Type B pancreatic cell (in vitro differentiated cells): Measurements from ENCODE around the gene DMD. TPM values are rescaled to one million over a fixed set of nuclear protein-coding genes. Genes with fewer than 3 reads are reported as not detected.

Experiments
- DNase-seq: peaks from one replicate; pipeline ENCODE4 v3.0.0; 2021; ENCODE audit warnings: mixed read lengths; ENCODE audit not compliant: unreplicated experiment; ENCODE audit errors: extremely low spot score
- H3K27ac Mint-ChIP-seq: 2 replicates; pipeline ENCODE4 v1.8.0; 2021; ENCODE audit warnings: mild to moderate bottlenecking, mixed read lengths
- H3K27me3 Mint-ChIP-seq: 2 replicates; pipeline ENCODE4 v1.8.0; 2021; ENCODE audit warnings: mixed read lengths
- H3K36me3 Mint-ChIP-seq: 2 replicates; pipeline ENCODE4 v1.8.0; 2021; ENCODE audit warnings: mixed read lengths
- H3K4me1 Mint-ChIP-seq: one replicate; pipeline ENCODE4 v1.8.0; 2021; ENCODE audit warnings: mixed read lengths; ENCODE audit not compliant: unreplicated experiment
- H3K4me3 Mint-ChIP-seq: 2 replicates; pipeline ENCODE4 v1.8.0; 2021; ENCODE audit warnings: mild to moderate bottlenecking, mixed read lengths
- H3K9me3 Mint-ChIP-seq: 2 replicates; pipeline ENCODE4 v1.8.0; 2021; ENCODE audit warnings: mixed read lengths
- CTCF ChIP-seq: fragments of 200-600 bp; sonication (generic); conservative IDR thresholded peaks from 2 replicates; pipeline ENCODE4 v1.5.0; 2021; ENCODE audit warnings: antibody characterized with exemption, mild to moderate bottlenecking
- total RNA-seq: library from RNA; stranded (reverse); gene quantifications from 2 replicates; pipeline ENCODE4 v1.2.1, GENCODE V29; 2021; ENCODE audit warnings: low replicate concordance

Gene DMD
- total RNA-seq, 1 donor from 2014 or later = 57.1 TPM

GRCh38 chrX:31542566-31542965, 1668.8 kb downstream of the DMD start:
- no peaks in the 10 kb centered on the region for H3K36me3 Mint-ChIP-seq
- TF ChIP-seq CTCF = no peak
- H3K27ac Mint-ChIP-seq = no peak overlapping the region
- no peak overlapping the region for H3K4me3 Mint-ChIP-seq
- no peak for DNase-seq
- peaks cover 12% of the 10 kb centered on the region for H3K9me3 Mint-ChIP-seq
- H3K27me3 Mint-ChIP-seq = no peaks in the 10 kb centered on the region
- H3K4me1 Mint-ChIP-seq = no peaks in the 10 kb centered on the region

- no peak overlapping the region for H3K27ac Mint-ChIP-seq
- no peaks in the 10 kb centered on the region for H3K4me1 Mint-ChIP-seq
- H3K4me3 Mint-ChIP-seq = no peak overlapping the region
- no peaks in the 10 kb centered on the region for H3K36me3 Mint-ChIP-seq
- H3K27me3 Mint-ChIP-seq = no peaks in the 10 kb centered on the region
- peaks cover 12% of the 10 kb centered on the region for H3K9me3 Mint-ChIP-seq
- no peak for DNase-seq
- TF ChIP-seq CTCF = no peak
Measured at GRCh38 chrX:31540313-31540712, 1671.0 kb downstream of the DMD start.

- Mint-ChIP-seq H3K4me3 (no peak overlapping the region), H3K27ac (no peak overlapping the region), H3K27me3 (no peaks in the 10 kb centered on the region), H3K9me3 (peaks cover 6% of the 10 kb centered on the region), H3K36me3 (no peaks in the 10 kb centered on the region), H3K4me1 (no peaks in the 10 kb centered on the region)
- no peak for TF ChIP-seq CTCF
- no peak for DNase-seq
Measured at GRCh38 chrX:31527455-31528126, 1683.8 kb downstream of the DMD start.

GRCh38 chrX:31523884-31524536, 1687.3 kb downstream of the DMD start:
- no peak overlapping the region for H3K27ac Mint-ChIP-seq
- TF ChIP-seq CTCF = no peak
- no peak for DNase-seq
- no peak overlapping the region for H3K4me3 Mint-ChIP-seq
- H3K4me1 Mint-ChIP-seq = no peaks in the 10 kb centered on the region
- no peaks in the 10 kb centered on the region for H3K36me3 Mint-ChIP-seq
- H3K27me3 Mint-ChIP-seq = no peaks in the 10 kb centered on the region
- peaks cover 6% of the 10 kb centered on the region for H3K9me3 Mint-ChIP-seq

GRCh38 chrX:31522760-31523159, 1688.6 kb downstream of the DMD start:
- H3K36me3 Mint-ChIP-seq = no peaks in the 10 kb centered on the region
- H3K27ac Mint-ChIP-seq = no peak overlapping the region
- peaks cover 5% of the 10 kb centered on the region for H3K9me3 Mint-ChIP-seq
- no peak overlapping the region for H3K4me3 Mint-ChIP-seq
- no peaks in the 10 kb centered on the region for H3K27me3 Mint-ChIP-seq
- DNase-seq = no peak
- no peak for TF ChIP-seq CTCF
- no peaks in the 10 kb centered on the region for H3K4me1 Mint-ChIP-seq
